ENCODE results near the gene R3HDM2. TPM values are rescaled to one million over a fixed set of nuclear protein-coding genes. Genes with fewer than 3 reads are reported as not detected.
"Not testable (repeated sequence)": the region's sequence is repeated elsewhere in the genome, so short reads cannot be mapped to it uniquely, and the experiment has no call there.

Gene R3HDM2
- total RNA-seq, 4 donors from 2014 or later = 31.0 to 51.9 (median 41.6) TPM

- Histone ChIP-seq H3K4me3 (no peak overlapping the region), H3K36me3 (no peaks in the 10 kb centered on the region), H3K9me3 (no peaks in the 10 kb centered on the region), H3K27ac (no peak overlapping the region), H3K4me1 (no peaks in the 10 kb centered on the region), H3K27me3 (no peaks in the 10 kb centered on the region)
- TF ChIP-seq POLR2A (IDR thresholded peaks at IDR 0.05) = no peak
- no peak for TF ChIP-seq EP300 (IDR thresholded peaks at IDR 0.05)
- no peak for TF ChIP-seq CTCF (IDR thresholded peaks at IDR 0.05)
- 84 to 85% methylated on average over 2 of the region's 2 CpGs for WGBS, 2 donors
- DNase-seq (ENCODE audit: low spot score in 2 of 2) = no peak
These were observed 17.8 kb upstream of the R3HDM2 start for GRCh38 chr12:57448669-57449068.

GRCh38 chr12:57446292-57446960, 15.6 kb upstream of the R3HDM2 start:
- peaks cover 0 to 7% (median 0%) of the 10 kb centered on the region in 4 donors for H3K9me3 ChIP-seq
- H3K4me1 ChIP-seq = no peaks in the 10 kb centered on the region
- H3K36me3 ChIP-seq = no peaks in the 10 kb centered on the region
- H3K27ac ChIP-seq = no peak overlapping the region
- no peaks in the 10 kb centered on the region for H3K27me3 ChIP-seq
- DNase-seq (ENCODE audit: low spot score in 2 of 2) = no peak
- WGBS, 2 donors = 95% methylated on average over 6 of the region's 6 CpGs
- no peak for TF ChIP-seq CTCF (IDR thresholded peaks at IDR 0.05)
- TF ChIP-seq EP300 (IDR thresholded peaks at IDR 0.05) = no peak
- TF ChIP-seq POLR2A (IDR thresholded peaks at IDR 0.05) = no peak
- H3K4me3 ChIP-seq = no peak overlapping the region

- no peak overlapping the region for H3K27ac ChIP-seq
- no peaks in the 10 kb centered on the region for H3K36me3 ChIP-seq
- no peak for DNase-seq (ENCODE audit: low spot score in 2 of 2)
- H3K27me3 ChIP-seq = no peaks in the 10 kb centered on the region
- WGBS, 2 donors = 71 to 72% methylated on average over 5 of the region's 5 CpGs
- H3K4me1 ChIP-seq = no peaks in the 10 kb centered on the region
- no peak for TF ChIP-seq POLR2A (IDR thresholded peaks at IDR 0.05)
- no peak for TF ChIP-seq EP300 (IDR thresholded peaks at IDR 0.05)
- no peak for TF ChIP-seq CTCF (IDR thresholded peaks at IDR 0.05)
- no peak overlapping the region for H3K4me3 ChIP-seq
- peaks cover 0 to 7% (median 0%) of the 10 kb centered on the region in 4 donors for H3K9me3 ChIP-seq
These were observed 13.9 kb upstream of the R3HDM2 start for GRCh38 chr12:57444744-57445143.

GRCh38 chr12:57444337-57444736, 13.5 kb upstream of the R3HDM2 start:
- H3K4me1 ChIP-seq; H3K36me3 ChIP-seq; H3K4me3 ChIP-seq; H3K27me3 ChIP-seq; H3K27ac ChIP-seq; DNase-seq (ENCODE audit: low spot score in 2 of 2); H3K9me3 ChIP-seq: not testable (repeated sequence)
- 81% methylated on average over 6 of the region's 6 CpGs for WGBS, 2 donors

- Histone ChIP-seq H3K27ac (no peak overlapping the region), H3K36me3 (no peaks in the 10 kb centered on the region), H3K9me3 (peaks cover 0 to 7% (median 0%) of the 10 kb centered on the region in 4 donors), H3K27me3 (no peaks in the 10 kb centered on the region), H3K4me1 (no peaks in the 10 kb centered on the region), H3K4me3 (no peak overlapping the region)
- 50 to 82% methylated on average over 1 of the region's 1 CpG for WGBS, 2 donors
- DNase-seq (ENCODE audit: low spot score in 2 of 2) = no peak
- no peak for TF ChIP-seq POLR2A (IDR thresholded peaks at IDR 0.05)
These were observed 11.1 kb upstream of the R3HDM2 start for GRCh38 chr12:57441846-57442427.

GRCh38 chr12:57441393-57441792, 10.6 kb upstream of the R3HDM2 start:
- WGBS, 2 donors = 84 to 93% methylated on average over 2 of the region's 2 CpGs
- H3K4me1 ChIP-seq; H3K27me3 ChIP-seq; H3K9me3 ChIP-seq; H3K27ac ChIP-seq; H3K36me3 ChIP-seq; DNase-seq (ENCODE audit: low spot score in 2 of 2); H3K4me3 ChIP-seq: not testable (repeated sequence)
